ENCODE results near the gene SMIM45.
"Not testable (repeated sequence)": the region's sequence is repeated elsewhere in the genome, so short reads cannot be mapped to it uniquely, and the experiment has no call there.

The SMIM45 gene

GRCh38 chr22:41935015-41935351, 17.0 kb upstream of the SMIM45 start:
- DNase-seq, result no peak

GRCh38 chr22:41935509-41935908, 16.4 kb upstream of the SMIM45 start:
- no peak for DNase-seq

- no peak for DNase-seq
These were observed 15.1 kb upstream of the SMIM45 start for GRCh38 chr22:41936894-41937169.

- peak; percentile 97 for DNase-seq
These were observed 11.7 kb upstream of the SMIM45 start for GRCh38 chr22:41939981-41940831.

- DNase-seq, result peak; percentile 88
These were observed 10.9 kb upstream of the SMIM45 start for GRCh38 chr22:41940832-41941765.

GRCh38 chr22:41943661-41944209, 8.2 kb upstream of the SMIM45 start:
- DNase-seq, result peak; percentile 52

- peak; percentile 97 for DNase-seq
These were observed 5.1 kb upstream of the SMIM45 start, which contains the start of gene CENPM for GRCh38 chr22:41946629-41947423. Gene CENPM, minus strand, starts transcription at chr22:41947152. Its CDS starts 76 bp downstream, at chr22:41947076.

GRCh38 chr22:41947424-41948080, 4.4 kb upstream of the SMIM45 start:
- DNase-seq, result no peak

GRCh38 chr22:41948142-41948541, 3.8 kb upstream of the SMIM45 start:
- DNase-seq, result no peak

- DNase-seq, result not testable (repeated sequence)
These were observed 3.0 kb upstream of the SMIM45 start for GRCh38 chr22:41948928-41949296.

GRCh38 chr22:41949297-41949965, 2.5 kb upstream of the SMIM45 start:
- no peak for DNase-seq

- DNase-seq, result no peak
These were observed 763 bp downstream of the SMIM45 start for GRCh38 chr22:41952713-41953112.

- DNase-seq, result no peak
These were observed 6.1 kb downstream of the SMIM45 start for GRCh38 chr22:41957941-41958556.

GRCh38 chr22:41963453-41964111, 11.6 kb downstream of the SMIM45 start:
- no peak for DNase-seq

- DNase-seq, result no peak
These were observed 12.2 kb downstream of the SMIM45 start for GRCh38 chr22:41964112-41964491.

GRCh38 chr22:41966225-41966606, 14.3 kb downstream of the SMIM45 start:
- no peak for DNase-seq

GRCh38 chr22:41966607-41967240, 14.8 kb downstream of the SMIM45 start:
- DNase-seq, result peak; percentile 55

- DNase-seq, result no peak
These were observed 16.7 kb downstream of the SMIM45 start for GRCh38 chr22:41968601-41969000.

- DNase-seq, result no peak
These were observed 17.2 kb downstream of the SMIM45 start, which contains the start of gene SEPTIN3 for GRCh38 chr22:41969110-41969646. Gene SEPTIN3, plus strand, starts transcription at chr22:41969443. Its CDS starts 2,050 bp downstream, at chr22:41971493.

- DNase-seq, result no peak
These were observed 18.7 kb downstream of the SMIM45 start for GRCh38 chr22:41970601-41971000.

Data from activated CD4-positive, alpha-beta T cell treated with anti-CD3 and anti-CD28 coated beads for 48 hours (primary cell).